ENCODE data around the gene MOB3B.

DNA sequence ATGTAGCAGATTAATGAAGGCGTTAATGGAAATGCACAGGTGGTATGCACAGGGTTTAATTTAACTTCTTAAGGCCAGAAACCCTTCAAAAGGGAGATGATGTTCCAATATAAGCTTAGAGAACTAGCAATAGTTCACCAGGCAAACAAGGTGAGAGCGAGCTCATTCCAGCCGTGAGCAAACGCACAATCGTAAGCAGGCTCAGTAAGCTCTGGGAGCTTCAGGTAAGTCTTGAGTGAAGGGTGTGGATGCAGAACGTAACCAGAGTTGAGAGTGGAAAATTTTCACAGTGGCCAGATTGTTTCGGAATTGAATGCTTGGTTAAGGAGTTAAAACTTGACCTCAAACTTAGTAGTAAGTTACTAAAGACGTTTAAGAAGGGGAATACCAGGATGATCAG is 238.3 kb downstream of the MOB3B start:
- TF ChIP-seq, protein P1, sequence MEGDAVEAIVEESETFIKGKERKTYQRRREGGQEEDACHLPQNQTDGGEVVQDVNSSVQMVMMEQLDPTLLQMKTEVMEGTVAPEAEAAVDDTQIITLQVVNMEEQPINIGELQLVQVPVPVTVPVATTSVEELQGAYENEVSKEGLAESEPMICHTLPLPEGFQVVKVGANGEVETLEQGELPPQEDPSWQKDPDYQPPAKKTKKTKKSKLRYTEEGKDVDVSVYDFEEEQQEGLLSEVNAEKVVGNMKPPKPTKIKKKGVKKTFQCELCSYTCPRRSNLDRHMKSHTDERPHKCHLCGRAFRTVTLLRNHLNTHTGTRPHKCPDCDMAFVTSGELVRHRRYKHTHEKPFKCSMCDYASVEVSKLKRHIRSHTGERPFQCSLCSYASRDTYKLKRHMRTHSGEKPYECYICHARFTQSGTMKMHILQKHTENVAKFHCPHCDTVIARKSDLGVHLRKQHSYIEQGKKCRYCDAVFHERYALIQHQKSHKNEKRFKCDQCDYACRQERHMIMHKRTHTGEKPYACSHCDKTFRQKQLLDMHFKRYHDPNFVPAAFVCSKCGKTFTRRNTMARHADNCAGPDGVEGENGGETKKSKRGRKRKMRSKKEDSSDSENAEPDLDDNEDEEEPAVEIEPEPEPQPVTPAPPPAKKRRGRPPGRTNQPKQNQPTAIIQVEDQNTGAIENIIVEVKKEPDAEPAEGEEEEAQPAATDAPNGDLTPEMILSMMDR (IDR thresholded peaks at IDR 0.05): no peak
- no peak for TF ChIP-seq POLR2A (IDR thresholded peaks at IDR 0.05)
- no peak for TF ChIP-seq POLR2AphosphoS5 (IDR thresholded peaks at IDR 0.05)
